ENCODE results near the gene HOXD11.

- no peak for TF ChIP-seq CTCF (IDR thresholded peaks at IDR 0.05)
- TF ChIP-seq EZH2 (IDR thresholded peaks at IDR 0.05; ENCODE audit: borderline replicate concordance, insufficient read depth, low read depth, low read length, poor library complexity, severe bottlenecking) = no peak
Observed at GRCh38 chr2:176076063-176076462, 31.0 kb upstream of the HOXD11 start.

All from B cell (primary cell).